NCI-H1930 (cell line): ENCODE data around the gene RMDN2.

Source experiments
- DNase-seq, 2 experiments: peaks; one replicate each; lab custom pipeline; 2025; lab: John Stamatoyannopoulos, UW

RMDN2 gene, protein sequence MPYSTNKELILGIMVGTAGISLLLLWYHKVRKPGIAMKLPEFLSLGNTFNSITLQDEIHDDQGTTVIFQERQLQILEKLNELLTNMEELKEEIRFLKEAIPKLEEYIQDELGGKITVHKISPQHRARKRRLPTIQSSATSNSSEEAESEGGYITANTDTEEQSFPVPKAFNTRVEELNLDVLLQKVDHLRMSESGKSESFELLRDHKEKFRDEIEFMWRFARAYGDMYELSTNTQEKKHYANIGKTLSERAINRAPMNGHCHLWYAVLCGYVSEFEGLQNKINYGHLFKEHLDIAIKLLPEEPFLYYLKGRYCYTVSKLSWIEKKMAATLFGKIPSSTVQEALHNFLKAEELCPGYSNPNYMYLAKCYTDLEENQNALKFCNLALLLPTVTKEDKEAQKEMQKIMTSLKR

DNA sequence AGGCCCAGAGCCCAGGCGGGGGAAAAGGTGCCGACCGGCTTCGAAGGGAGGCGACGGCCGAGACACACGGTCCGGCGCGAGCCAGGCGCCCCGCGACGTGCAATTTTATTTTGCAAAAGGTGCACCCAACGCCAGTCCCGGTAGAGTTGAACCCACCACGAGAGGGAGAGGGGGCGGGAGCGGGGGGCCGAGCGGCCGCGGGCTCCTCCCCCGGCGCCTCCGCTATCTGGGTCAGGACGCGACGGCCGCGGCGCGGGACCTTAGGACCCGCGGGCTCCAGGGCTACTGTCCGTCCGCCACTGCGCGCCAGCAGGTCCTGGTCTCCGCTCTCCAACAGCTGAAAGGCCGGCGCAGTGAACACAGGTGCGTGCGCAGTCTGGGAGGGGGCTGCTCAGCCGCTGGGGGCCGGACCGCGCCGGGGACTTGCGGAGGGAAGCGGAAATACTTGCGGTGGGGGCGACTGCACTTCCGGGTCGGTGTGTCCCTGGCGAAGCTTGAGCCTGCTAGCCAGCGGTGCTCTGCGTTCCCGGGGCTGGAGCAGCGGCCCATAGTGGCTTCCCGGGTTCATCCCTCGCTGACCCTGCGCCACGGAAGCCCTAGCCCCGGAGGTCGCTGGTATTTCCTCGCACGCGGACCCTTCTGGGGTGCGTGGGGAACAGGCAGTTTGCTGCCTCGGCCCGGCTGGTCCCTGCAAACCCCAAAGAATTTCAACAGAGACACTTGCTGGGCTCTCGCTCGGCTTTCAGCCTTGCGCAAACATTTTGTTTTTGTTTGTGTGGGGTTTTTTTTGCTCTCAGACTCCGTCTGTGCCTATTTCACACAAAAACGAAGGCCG, at the start of gene RMDN2:
RMDN2 (plus strand) TSS at position 225 of the 835 bp plus-strand sequence. CDS start 3,991 bp downstream, outside the sequence.
- peak; percentile 78 to 83 for DNase-seq

- DNase-seq, result no peak
Observed at GRCh38 chr2:37875403-37875906, 49.6 kb upstream of the RMDN2 start.

DNA sequence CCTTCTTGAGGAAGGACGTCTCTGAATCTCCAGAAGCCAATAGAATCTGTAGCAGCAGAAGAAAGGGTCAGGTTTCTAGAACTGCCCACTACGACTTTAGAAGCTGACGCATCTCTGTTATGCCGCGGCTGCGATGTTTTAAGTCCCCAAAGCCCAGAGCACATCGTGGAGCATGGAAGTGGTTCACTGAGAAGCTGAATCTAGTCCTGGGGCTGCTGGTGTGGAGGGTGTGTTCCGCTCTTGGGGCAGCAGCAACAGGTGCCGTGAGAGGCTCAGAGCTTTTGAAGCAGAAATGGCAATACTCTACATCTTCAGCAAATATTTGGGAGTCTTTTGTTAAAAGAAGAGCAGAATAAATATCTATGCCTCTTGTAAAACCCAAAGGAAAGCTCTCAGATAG, 48.9 kb upstream of the RMDN2 start:
- DNase-seq, result no peak

DNA sequence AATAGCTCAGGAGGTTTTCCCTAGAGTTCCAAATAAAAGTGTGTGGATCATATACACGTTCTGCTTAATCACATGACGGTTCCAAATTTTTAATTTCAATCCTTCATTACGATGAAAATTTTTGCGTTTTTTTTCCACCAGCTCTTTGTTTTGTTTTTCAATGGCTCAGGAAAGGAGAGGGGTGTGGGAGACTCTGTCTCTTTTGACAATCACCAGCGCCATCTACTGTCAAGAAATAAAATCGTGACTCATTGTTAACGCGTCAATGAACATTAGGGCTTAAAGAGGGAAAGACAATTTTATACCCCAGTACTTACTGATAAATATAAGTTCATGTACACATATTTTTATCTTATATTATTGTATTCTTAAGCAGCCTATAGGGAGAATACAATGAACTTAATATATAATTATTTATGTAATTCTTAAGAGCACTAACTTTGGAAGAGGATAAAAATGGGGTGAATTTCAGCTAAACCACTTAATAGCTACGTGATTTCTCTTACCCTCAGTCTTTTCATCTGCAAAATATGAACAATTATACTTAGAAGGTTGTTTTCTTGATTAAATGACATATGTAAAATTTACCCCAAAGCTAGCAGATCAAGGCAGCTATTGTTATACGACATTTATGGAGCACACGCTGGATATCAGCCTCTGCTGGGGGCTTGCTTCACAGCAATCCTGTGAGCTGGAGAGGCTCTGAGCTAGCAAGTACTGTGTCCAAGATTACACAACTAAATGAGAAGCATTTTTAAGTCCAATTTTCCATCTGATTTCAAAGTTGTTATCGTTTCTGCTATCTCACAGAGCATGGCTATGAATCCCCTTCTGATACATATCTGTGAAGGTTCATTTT, 47.4 kb upstream of the RMDN2 start:
- peak; percentile 52 to 61 for DNase-seq

- no peak for DNase-seq
Observed at GRCh38 chr2:37878536-37878935, 46.6 kb upstream of the RMDN2 start.

DNA sequence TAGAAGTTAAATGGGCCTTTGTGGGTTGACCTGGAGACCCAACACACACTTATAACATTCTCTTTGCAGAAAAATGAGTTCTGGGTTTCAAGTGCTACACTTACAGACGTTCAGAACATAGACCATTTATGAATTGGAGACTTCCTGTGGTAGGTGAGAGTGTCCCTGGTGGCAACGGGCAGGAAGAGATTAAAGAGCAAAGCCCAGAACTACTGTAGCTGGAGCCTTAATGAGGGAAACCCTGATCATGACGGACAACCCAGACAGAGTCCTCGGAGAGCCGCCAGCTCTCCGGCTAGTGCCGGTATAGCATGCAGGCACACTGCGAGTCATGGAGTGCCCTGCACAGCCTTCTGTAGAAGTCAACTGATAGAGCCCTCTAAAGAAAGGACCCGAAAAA, 44.5 kb upstream of the RMDN2 start:
- DNase-seq, result no peak

DNA sequence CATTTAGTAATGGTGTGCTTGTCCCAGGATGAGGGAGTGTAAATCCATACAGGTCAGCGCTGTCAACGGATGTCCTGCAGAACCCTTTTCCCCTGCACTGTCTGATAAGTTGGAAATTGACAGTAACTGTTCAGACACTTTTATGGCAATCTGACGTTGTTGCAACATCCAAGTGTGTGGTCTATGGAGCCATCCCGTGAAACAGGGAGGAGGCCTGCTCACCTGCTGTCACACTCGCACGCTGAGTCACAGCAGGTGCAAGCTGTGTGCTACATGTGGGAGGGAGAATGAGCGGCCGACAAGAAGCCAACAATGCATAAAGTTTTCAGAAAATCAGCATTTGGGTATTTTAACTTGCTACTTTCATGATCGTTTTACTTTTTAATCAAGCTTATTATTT, 43.7 kb upstream of the RMDN2 start:
- DNase-seq, result no peak

- no peak for DNase-seq
Observed at GRCh38 chr2:37882036-37882435, 43.1 kb upstream of the RMDN2 start.

- no peak for DNase-seq
Observed at GRCh38 chr2:37883518-37883917, 41.6 kb upstream of the RMDN2 start.

DNA sequence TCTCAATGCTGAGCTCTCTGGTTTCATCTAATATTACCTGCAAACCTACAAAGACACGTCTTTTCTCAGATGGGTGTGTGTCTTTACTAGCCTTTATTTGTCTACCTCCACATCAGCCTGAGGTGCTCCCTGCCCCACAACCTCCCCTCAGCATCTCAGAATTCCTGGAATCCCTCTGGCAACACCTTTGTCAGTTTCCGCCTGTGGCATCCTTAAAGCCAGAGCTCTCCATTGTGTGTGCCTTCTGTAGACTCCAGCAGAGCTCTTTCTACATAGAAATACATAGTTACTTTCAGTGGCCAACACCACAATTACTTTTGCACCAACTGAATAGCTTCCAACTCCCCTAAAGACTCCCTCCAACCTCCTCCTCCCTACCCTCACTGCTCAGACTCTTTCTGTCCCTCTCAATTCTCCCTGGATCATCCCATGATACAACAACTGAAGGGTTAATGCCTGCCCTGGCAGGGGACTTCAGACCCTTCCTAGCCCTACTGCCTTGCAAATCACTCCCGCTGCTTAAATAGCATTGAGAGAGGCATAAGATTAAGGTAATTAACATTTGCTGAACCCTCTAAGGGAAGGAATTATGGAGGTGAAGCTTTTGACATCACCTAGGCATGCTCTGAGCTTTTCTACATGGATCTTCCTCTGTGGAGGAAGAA, 39.6 kb upstream of the RMDN2 start:
- no peak for DNase-seq

DNA sequence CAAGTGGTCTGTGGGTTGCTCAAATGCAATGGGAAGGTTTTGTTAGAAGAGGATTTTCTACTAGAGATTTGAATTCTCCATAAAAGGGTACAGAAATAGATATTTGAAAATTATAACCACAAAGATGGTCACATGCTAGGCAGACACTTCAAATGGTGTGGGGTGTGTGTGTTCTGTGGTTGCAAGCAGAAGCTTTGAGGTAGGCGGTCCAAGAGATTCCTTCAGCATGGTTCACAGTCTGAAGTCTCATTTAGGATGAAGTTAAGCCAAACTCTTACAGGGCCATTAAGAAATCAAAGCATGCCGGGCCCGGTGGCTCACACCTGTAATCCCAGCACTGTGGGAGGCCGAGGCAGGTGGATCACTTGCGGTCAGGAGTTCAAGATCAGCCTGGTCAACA, 38.3 kb upstream of the RMDN2 start:
- no peak for DNase-seq

DNA sequence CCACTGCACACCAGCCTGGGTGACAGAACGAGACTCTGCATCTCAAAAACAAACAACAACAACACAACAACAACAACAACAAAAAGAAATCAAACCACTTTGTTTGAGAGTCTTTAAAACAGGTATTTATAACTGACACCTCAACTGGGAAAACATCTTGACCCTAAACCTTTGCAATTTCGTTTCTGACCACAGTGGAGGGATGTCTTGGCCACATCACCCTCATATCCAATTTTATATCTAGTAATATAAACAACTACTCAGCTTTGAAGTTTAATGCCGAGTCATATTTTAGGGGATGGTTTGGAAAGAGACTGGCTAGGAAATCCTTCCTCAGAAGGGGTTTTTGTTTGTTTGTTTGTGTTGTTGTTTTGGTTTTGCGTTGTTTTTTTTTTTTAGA, 37.8 kb upstream of the RMDN2 start:
- no peak for DNase-seq

GRCh38 chr2:37890893-37891495, 34.1 kb upstream of the RMDN2 start:
- DNase-seq, result peak in 1 of 2 experiments; percentile 44

GRCh38 chr2:37891846-37892435, 33.1 kb upstream of the RMDN2 start:
- no peak for DNase-seq

GRCh38 chr2:37892436-37893114, 32.5 kb upstream of the RMDN2 start:
- no peak for DNase-seq

- DNase-seq, result no peak
Observed at GRCh38 chr2:37893327-37893726, 31.8 kb upstream of the RMDN2 start.

- no peak for DNase-seq
Observed at GRCh38 chr2:37894047-37894446, 31.0 kb upstream of the RMDN2 start.

GRCh38 chr2:37894601-37895000, 30.5 kb upstream of the RMDN2 start:
- no peak for DNase-seq

GRCh38 chr2:37895140-37895539, 29.9 kb upstream of the RMDN2 start:
- no peak for DNase-seq

- DNase-seq, result no peak
Observed at GRCh38 chr2:37896319-37896718, 28.8 kb upstream of the RMDN2 start.
